Measurements from ENCODE around the gene TACR3.

DNA sequence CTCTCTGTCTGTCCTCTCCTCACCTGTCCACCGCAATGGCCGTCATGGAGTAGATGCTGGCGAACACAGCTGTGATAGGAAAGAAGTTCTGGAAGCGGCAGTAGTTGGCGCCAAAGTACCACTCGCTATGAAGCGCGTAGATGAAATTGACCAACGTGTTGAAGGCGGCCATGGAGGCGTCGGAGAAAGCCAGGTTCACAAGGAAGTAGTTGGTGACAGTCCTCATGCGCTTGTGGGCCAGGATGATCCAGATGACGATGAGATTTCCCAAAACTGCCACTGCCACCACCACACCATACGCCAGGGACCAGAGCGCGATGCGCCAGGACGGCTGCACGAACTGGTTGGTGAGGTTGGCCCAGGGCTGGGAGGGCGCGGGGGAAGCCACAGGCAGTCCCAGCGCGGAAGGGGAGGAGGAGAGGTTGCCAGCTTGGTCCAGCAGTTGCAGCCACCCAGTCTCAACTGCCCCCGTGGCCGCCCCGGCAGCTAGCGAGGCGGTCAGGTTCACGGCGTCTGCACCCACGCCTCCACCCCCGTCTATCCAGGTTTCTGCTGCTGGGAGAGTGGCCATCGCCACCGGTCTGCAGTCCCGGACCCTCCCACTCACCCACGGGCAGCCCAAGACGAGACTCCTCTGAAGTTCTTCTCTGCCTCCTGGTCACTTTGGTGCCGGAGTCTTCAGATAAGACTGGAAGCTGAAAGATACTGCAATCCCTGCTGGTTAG lies 518 bp downstream of the TACR3 start:
- TF ChIP-seq, protein P1, sequence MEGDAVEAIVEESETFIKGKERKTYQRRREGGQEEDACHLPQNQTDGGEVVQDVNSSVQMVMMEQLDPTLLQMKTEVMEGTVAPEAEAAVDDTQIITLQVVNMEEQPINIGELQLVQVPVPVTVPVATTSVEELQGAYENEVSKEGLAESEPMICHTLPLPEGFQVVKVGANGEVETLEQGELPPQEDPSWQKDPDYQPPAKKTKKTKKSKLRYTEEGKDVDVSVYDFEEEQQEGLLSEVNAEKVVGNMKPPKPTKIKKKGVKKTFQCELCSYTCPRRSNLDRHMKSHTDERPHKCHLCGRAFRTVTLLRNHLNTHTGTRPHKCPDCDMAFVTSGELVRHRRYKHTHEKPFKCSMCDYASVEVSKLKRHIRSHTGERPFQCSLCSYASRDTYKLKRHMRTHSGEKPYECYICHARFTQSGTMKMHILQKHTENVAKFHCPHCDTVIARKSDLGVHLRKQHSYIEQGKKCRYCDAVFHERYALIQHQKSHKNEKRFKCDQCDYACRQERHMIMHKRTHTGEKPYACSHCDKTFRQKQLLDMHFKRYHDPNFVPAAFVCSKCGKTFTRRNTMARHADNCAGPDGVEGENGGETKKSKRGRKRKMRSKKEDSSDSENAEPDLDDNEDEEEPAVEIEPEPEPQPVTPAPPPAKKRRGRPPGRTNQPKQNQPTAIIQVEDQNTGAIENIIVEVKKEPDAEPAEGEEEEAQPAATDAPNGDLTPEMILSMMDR (IDR thresholded peaks at IDR 0.05), result no peak
- TF ChIP-seq POLR2A (IDR thresholded peaks at IDR 0.05), result no peak
